Keratinocyte (primary cell): ENCODE measurements around the gene ALX4. TPM values are rescaled to one million over a fixed set of nuclear protein-coding genes. Genes with fewer than 3 reads are reported as not detected.

Experiments used
- DNase-seq: peaks from one replicate; pipeline ENCODE4 v3.0.0-alpha.2; 2011; ENCODE audit warnings: low read depth, missing footprints, low spot score
- FAIRE-seq: peaks from 2 replicates; lab custom pipeline; 2011; peaks lifted over from hg19 to GRCh38; lab: Jason Lieb, UNC
- H2AFZ ChIP-seq: 2 replicates; pipeline ENCODE4 v1.6.0; 2012; ENCODE audit warnings: low read length, control low read depth, inconsistent platforms; ENCODE audit not compliant: control insufficient read depth
- H3K27ac ChIP-seq: 2 replicates; pipeline ENCODE4 v1.5.1; 2011; ENCODE audit warnings: low read length; ENCODE audit not compliant: control insufficient read depth, insufficient read depth
- H3K27me3 ChIP-seq: 3 replicates; pipeline ENCODE4 v1.6.0; 2011; ENCODE audit warnings: low read length; ENCODE audit not compliant: control insufficient read depth, insufficient read depth; ENCODE audit errors: extremely low read depth
- H3K36me3 ChIP-seq, 2 experiments: 2 replicates in 1 of 2; 3 replicates in 1 of 2; pipeline ENCODE4 v1.5.1; 2011; ENCODE audit warnings: low read length in 2 of 2, mild to moderate bottlenecking in 1 of 2; ENCODE audit not compliant: control insufficient read depth in 2 of 2, insufficient read depth in 2 of 2; ENCODE audit errors: extremely low read depth in 1 of 2
- H3K4me1 ChIP-seq: 3 replicates; pipeline ENCODE4 v1.5.1; 2011; ENCODE audit warnings: low read length; ENCODE audit not compliant: control insufficient read depth, insufficient read depth; ENCODE audit errors: extremely low read depth
- H3K4me2 ChIP-seq: 3 replicates; pipeline ENCODE4 v1.6.0; 2011; ENCODE audit warnings: low read depth, low read length; ENCODE audit not compliant: control insufficient read depth, insufficient read depth; ENCODE audit errors: extremely low read depth
- H3K4me3 ChIP-seq, 3 experiments: fragments of 200-600 bp in 1 of 3; sonication (generic) in 1 of 3; 2 replicates in 2 of 3; 3 replicates in 1 of 3; pipeline ENCODE4 v1.5.1; 2011 to 2016; ENCODE audit warnings: low read length in 3 of 3, mild to moderate bottlenecking in 3 of 3, control low read depth in 2 of 3, inconsistent platforms in 1 of 3, low read depth in 1 of 3, mixed read lengths in 1 of 3, mixed run types in 1 of 3, moderate library complexity in 1 of 3; ENCODE audit not compliant: control insufficient read depth in 2 of 3, insufficient read depth in 2 of 3; ENCODE audit errors: extremely low read depth in 1 of 3
- H3K79me2 ChIP-seq: 2 replicates; pipeline ENCODE4 v1.6.0; 2012; ENCODE audit warnings: low read length; ENCODE audit not compliant: control insufficient read depth, insufficient read depth
- H3K9ac ChIP-seq: 3 replicates; pipeline ENCODE4 v1.6.0; 2011; ENCODE audit warnings: low read length; ENCODE audit not compliant: control insufficient read depth, insufficient read depth; ENCODE audit errors: extremely low read depth
- H3K9me1 ChIP-seq: 3 replicates; pipeline ENCODE4 v1.6.0; 2011; ENCODE audit warnings: low read length; ENCODE audit not compliant: control insufficient read depth, insufficient read depth; ENCODE audit errors: extremely low read depth
- H3K9me3 ChIP-seq: 2 replicates; pipeline ENCODE4 v1.5.1; 2012; ENCODE audit warnings: low read depth, low read length; ENCODE audit not compliant: control insufficient read depth
- H4K20me1 ChIP-seq: 3 replicates; pipeline ENCODE4 v1.6.0; 2011; ENCODE audit warnings: low read length; ENCODE audit not compliant: control insufficient read depth, insufficient read depth; ENCODE audit errors: extremely low read depth
- CTCF ChIP-seq, 3 experiments: IDR thresholded peaks in 1 of 3; conservative IDR thresholded peaks in 1 of 3; optimal IDR thresholded peaks in 1 of 3; 2 replicates in 2 of 3; 3 replicates in 1 of 3; pipeline versions ENCODE3 to v1.5.1; 2011; ENCODE audit warnings: low read length in 3 of 3, mild to moderate bottlenecking in 3 of 3, moderate library complexity in 2 of 3, control low read depth in 1 of 3, inconsistent platforms in 1 of 3; ENCODE audit not compliant: insufficient read depth in 2 of 3; ENCODE audit errors: extremely low read depth in 1 of 3
- EZH2 ChIP-seq: IDR thresholded peaks from one replicate; pipeline ENCODE4 v1.6.1; 2012; ENCODE audit warnings: inconsistent platforms, mild to moderate bottlenecking, low read length, moderate library complexity
- dilution Hi-C: fragments of 300-500 bp; cut with MboI; formaldehyde crosslinking; loops from one replicate; pipeline ENCODE4 v1.7.0; 2020; ENCODE audit warnings: low sequenced_read_pairs; ENCODE audit not compliant: extremely low pct_ligation_motif_present
- polyA plus RNA-seq, 5 experiments: library from polyadenylated mRNA; depleted of rRNA in 3 of 5; stranded (reverse) in 3 of 5; stranded (forward) in 1 of 5; unstranded in 1 of 5; fragments of >200 nt; gene quantifications; 1 replicate in 1 of 5; 2 replicates in 3 of 5; 3 replicates in 1 of 5; pipeline versions ENCODE4 v1.2.1 to v1.2.3, GENCODE V29; 2011 to 2012; ENCODE audit warnings: missing spikeins in 2 of 5, low read depth in 1 of 5, low replicate concordance in 1 of 5

Gene ALX4
- polyA plus RNA-seq, 1 donor (not counting 4 experiments of a cell fraction or from before 2014, with no cell fraction given): not detected

- no peak for TF ChIP-seq CTCF (optimal IDR thresholded peaks at IDR 0.05 in 1 of 3, IDR thresholded peaks at IDR 0.05 in 1 of 3, conservative IDR thresholded peaks at IDR 0.05 in 1 of 3; ENCODE audit: extremely low read depth in 1 of 3, insufficient read depth in 2 of 3, low read length in 3 of 3)
- no peak for TF ChIP-seq EZH2
- no peak for DNase-seq
- no peaks in the 10 kb centered on the region for H3K36me3 ChIP-seq
- no peak overlapping the region for H3K4me2 ChIP-seq
- H3K27me3 ChIP-seq: peaks cover 22% of the 10 kb centered on the region
- no peaks in the 10 kb centered on the region for H3K9me1 ChIP-seq
- H3K9me3 ChIP-seq: no peaks in the 10 kb centered on the region
- dilution Hi-C loops: no loop called here
- H3K27ac ChIP-seq: no peak overlapping the region
- H3K79me2 ChIP-seq: no peaks in the 10 kb centered on the region
- no peak for FAIRE-seq
- no peaks in the 10 kb centered on the region for H3K4me1 ChIP-seq
- H3K9ac ChIP-seq: no peak overlapping the region
- no peak overlapping the region for H3K4me3 ChIP-seq
- no peak overlapping the region for H2AFZ ChIP-seq
- no peaks in the 10 kb centered on the region for H4K20me1 ChIP-seq
These were observed 37.6 kb upstream of the ALX4 start for GRCh38 chr11:44347538-44347937.

- Histone ChIP-seq H3K9me1 (no peaks in the 10 kb centered on the region), H2AFZ (no peak overlapping the region), H3K9me3 (no peaks in the 10 kb centered on the region), H3K79me2 (no peaks in the 10 kb centered on the region), H3K4me3 (no peak overlapping the region), H3K4me1 (no peaks in the 10 kb centered on the region), H3K27me3 (peaks cover 22% of the 10 kb centered on the region), H3K27ac (no peak overlapping the region), H3K36me3 (no peaks in the 10 kb centered on the region), H4K20me1 (no peaks in the 10 kb centered on the region), H3K4me2 (no peak overlapping the region), H3K9ac (no peak overlapping the region)
- FAIRE-seq (no peak), DNase-seq (no peak)
- no peak for TF ChIP-seq CTCF (optimal IDR thresholded peaks at IDR 0.05 in 1 of 3, IDR thresholded peaks at IDR 0.05 in 1 of 3, conservative IDR thresholded peaks at IDR 0.05 in 1 of 3; ENCODE audit: extremely low read depth in 1 of 3, insufficient read depth in 2 of 3, low read length in 3 of 3)
- no peak for TF ChIP-seq EZH2
- dilution Hi-C loops: no loop called here
These were observed 37.0 kb upstream of the ALX4 start for GRCh38 chr11:44346983-44347382.
